Activated CD4-positive, alpha-beta memory T cell treated with anti-CD3 and anti-CD28 coated beads, Interleukin-2, amount 10 ng/mL, durations not matched to agents 7 days and 5 days (primary cell): Measurements from ENCODE around the gene PLEKHG4B. TPM values are rescaled to one million over a fixed set of nuclear protein-coding genes. Genes with fewer than 3 reads are reported as not detected.
"Not testable (repeated sequence)": the region's sequence is repeated elsewhere in the genome, so short reads cannot be mapped to it uniquely, and the experiment has no call there.

ENCODE experiments used
- CTCF ChIA-PET: fragments of 350-600 bp; sonication (Branson Sonifier 250); formaldehyde crosslinking; loops from one replicate; lab custom pipeline; 2021; ENCODE audit warnings: antibody characterized with exemption, inconsistent platforms; lab: Charles Lee
- POLR2A ChIA-PET: fragments of 350-600 bp; sonication (Branson Sonifier 250); formaldehyde crosslinking; loops from one replicate; lab custom pipeline; 2021; ENCODE audit warnings: antibody characterized with exemption; lab: Charles Lee
- DNase-seq: peaks from one replicate; pipeline ENCODE4 v3.0.0-alpha.2; 2020
- H3K27ac Mint-ChIP-seq: one replicate; pipeline ENCODE4 v1.8.0; 2021; ENCODE audit warnings: mild to moderate bottlenecking, mixed read lengths
- H3K27me3 Mint-ChIP-seq: one replicate; pipeline ENCODE4 v1.8.0; 2021; ENCODE audit warnings: mixed read lengths
- H3K36me3 Mint-ChIP-seq: one replicate; pipeline ENCODE4 v1.8.0; 2021; ENCODE audit warnings: low read depth, mixed read lengths
- H3K4me1 Mint-ChIP-seq: one replicate; pipeline ENCODE4 v1.8.0; 2021; ENCODE audit warnings: mixed read lengths
- H3K4me3 Mint-ChIP-seq: one replicate; pipeline ENCODE4 v1.8.0; 2021; ENCODE audit warnings: mild to moderate bottlenecking, mixed read lengths
- H3K9me3 Mint-ChIP-seq: one replicate; pipeline ENCODE4 v1.8.0; 2021; ENCODE audit warnings: mixed read lengths
- total RNA-seq, 2 experiments: library from RNA; stranded (reverse); gene quantifications; one replicate each; pipeline ENCODE4 v1.2.3, GENCODE V29; 2021

Gene PLEKHG4B
- total RNA-seq, 2 experiments from 2014 or later = not detected

- H3K4me1 Mint-ChIP-seq, H3K27me3 Mint-ChIP-seq, CTCF ChIA-PET, H3K4me3 Mint-ChIP-seq, H3K27ac Mint-ChIP-seq, POLR2A ChIA-PET, H3K9me3 Mint-ChIP-seq, DNase-seq: not testable (repeated sequence)
- peaks cover 67% of the 10 kb centered on the region for H3K36me3 Mint-ChIP-seq
These were observed 141.5 kb downstream of the PLEKHG4B start for GRCh38 chr5:233426-233825.

GRCh38 chr5:234450-234849, 142.5 kb downstream of the PLEKHG4B start:
- H3K9me3 Mint-ChIP-seq = no peaks in the 10 kb centered on the region
- no peak overlapping the region for H3K4me3 Mint-ChIP-seq
- CTCF ChIA-PET = no interaction called here
- H3K27ac Mint-ChIP-seq = no peak overlapping the region
- no peak for DNase-seq
- no peaks in the 10 kb centered on the region for H3K27me3 Mint-ChIP-seq
- peaks cover 61% of the 10 kb centered on the region for H3K36me3 Mint-ChIP-seq
- H3K4me1 Mint-ChIP-seq = peaks cover 1% of the 10 kb centered on the region
- POLR2A ChIA-PET = interaction anchor here (3.0 kb wide), 1 partner anchor 15 kb away, joined by 13 read pairs; no protein-coding TSS in a partner anchor

GRCh38 chr5:235527-235926, 143.6 kb downstream of the PLEKHG4B start:
- H3K36me3 Mint-ChIP-seq = peaks cover 63% of the 10 kb centered on the region
- H3K27me3 Mint-ChIP-seq, H3K4me1 Mint-ChIP-seq, DNase-seq, CTCF ChIA-PET, H3K4me3 Mint-ChIP-seq, H3K27ac Mint-ChIP-seq, H3K9me3 Mint-ChIP-seq: not testable (repeated sequence)
- POLR2A ChIA-PET = interaction anchor here (3.0 kb wide), 1 partner anchor 16 kb away, joined by 13 read pairs; no protein-coding TSS in a partner anchor

GRCh38 chr5:237931-238330, 146.0 kb downstream of the PLEKHG4B start:
- H3K36me3 Mint-ChIP-seq = peaks cover 65% of the 10 kb centered on the region
- POLR2A ChIA-PET, H3K27ac Mint-ChIP-seq, H3K4me3 Mint-ChIP-seq, CTCF ChIA-PET, DNase-seq, H3K27me3 Mint-ChIP-seq, H3K9me3 Mint-ChIP-seq, H3K4me1 Mint-ChIP-seq: not testable (repeated sequence)

Other genes starting within 250 kb of the PLEKHG4B start
- gene LRRC14B, start 99.3 kb downstream of the PLEKHG4B start, total RNA-seq = not detected
- 1 to 10 TPM; 5.6 to 6.5 TPM for gene CCDC127, start 126.0 kb downstream of the PLEKHG4B start, total RNA-seq
- 100 to 1,000 TPM; 144 to 150 TPM for gene SDHA, start 126.2 kb downstream of the PLEKHG4B start, total RNA-seq
- 10 to 100 TPM; 85.3 to 90.4 TPM for gene PDCD6, start 179.5 kb downstream of the PLEKHG4B start, total RNA-seq
- 10 to 100 TPM; 23.6 to 24.6 TPM for gene AHRR, start 229.5 kb downstream of the PLEKHG4B start, total RNA-seq